Measurements from ENCODE around the gene TDRD9. TPM values are rescaled to one million over a fixed set of nuclear protein-coding genes. Genes with fewer than 3 reads are reported as not detected.

The TDRD9 gene
- total RNA-seq, 1 experiment from 2014 or later = not detected

- in situ Hi-C loops (cut with HindIII; ENCODE audit: low pct_unique_long_range_greater_than_20kb, low sequenced_read_pairs) = no loop called here
- CTCF ChIA-PET = no interaction called here
- DNase-seq (ENCODE audit: low read depth, low spot score) = no peak
Observed at GRCh38 chr14:104087981-104088850, 160.0 kb downstream of the TDRD9 start.

More at GRCh38 chr14:104087981-104088850, 160.0 kb downstream of the TDRD9 start:
- Histone ChIP-seq H3K4me1 (ENCODE audit: control insufficient read depth, insufficient read depth, low read length) (no peaks in the 10 kb centered on the region), H3K9me3 (ENCODE audit: control insufficient read depth, insufficient read depth, low read depth, low read length) (no peaks in the 10 kb centered on the region), H3K27ac (ENCODE audit: low read length) (no peak overlapping the region), H3K27me3 (ENCODE audit: control insufficient read depth, insufficient read depth, low read length) (no peaks in the 10 kb centered on the region), H3K4me3 (ENCODE audit: low read depth in 2 of 2, low read length in 2 of 2) (no peak overlapping the region), H3K36me3 (ENCODE audit: control insufficient read depth, insufficient read depth, low read length) (no peaks in the 10 kb centered on the region)
- intact Hi-C loops (cut with micrococcal nuclease; ENCODE audit: unreplicated experiment) = no loop called here
- no TSS peak for BruUV-seq (replicated peaks)
- POLR2A ChIA-PET = no interaction called here
- TF ChIP-seq REST (IDR thresholded peaks at IDR 0.05; ENCODE audit: insufficient read depth in 1 of 2, low read depth in 2 of 2, low read length in 1 of 2) (no peak), POLR2AphosphoS5 (IDR thresholded peaks at IDR 0.05; ENCODE audit: low read depth, low read length) (no peak), CTCF (IDR thresholded peaks at IDR 0.05) (no peak), SIN3A (IDR thresholded peaks at IDR 0.05; ENCODE audit: borderline replicate concordance, insufficient read depth, low read depth, low read length) (no peak), TCF7L2 (IDR thresholded peaks at IDR 0.05; ENCODE audit: low read depth, low read length) (no peak)
- no peak for ATAC-seq

Data from Panc1 (cell line).